Vagina (tissue), 2 donors: ENCODE measurements around the gene ESR1.
A peak's percentile ranks its signal among the peaks of the same experiment; 100 is the strongest.

Source experiments
- CTCF ChIP-seq, 3 experiments: fragments of 450-650 bp in 2 of 3; fragments of 200-600 bp in 1 of 3; sonication (generic) in 1 of 3; IDR thresholded peaks; one replicate each; pipeline ENCODE4 v1.5.1; 2017 to 2019; ENCODE audit warnings: antibody characterized with exemption in 3 of 3, mild to moderate bottlenecking in 2 of 3, moderate library complexity in 2 of 3
- POLR2A ChIP-seq, 2 donors: fragments of 450-650 bp; IDR thresholded peaks; one replicate each; pipeline ENCODE4 v1.6.1; 2017; ENCODE audit warnings: antibody characterized with exemption in 2 of 2, mild to moderate bottlenecking in 2 of 2, moderate library complexity in 2 of 2
- POLR2AphosphoS5 ChIP-seq, 2 donors: sonication (generic); formaldehyde crosslinking; IDR thresholded peaks; one replicate each; pipeline ENCODE4 v1.9.0; 2017; ENCODE audit warnings: antibody characterized with exemption in 2 of 2, mild to moderate bottlenecking in 2 of 2, low read depth in 1 of 2; ENCODE audit not compliant: insufficient read depth in 1 of 2

GRCh38 chr6:151763938-151764680, 43.4 kb upstream of the ESR1 start:
- TF ChIP-seq POLR2AphosphoS5 (IDR thresholded peaks at IDR 0.05; ENCODE audit: insufficient read depth in 1 of 2, low read depth in 1 of 2) (peak; percentile 25 to 52), CTCF (IDR thresholded peaks at IDR 0.05) (peak in 2 of 3 experiments; percentile 14 to 28), POLR2A (IDR thresholded peaks at IDR 0.05) (no peak)
